ENCODE data around the gene SPAG17.

SPAG17 gene

GRCh38 chr1:118185084-118185832, at the start of gene SPAG17:
SPAG17 (minus strand) TSS chr1:118185228; CDS start chr1:118185157, 71 bp downstream.
- peak; percentile 41 for DNase-seq

GRCh38 chr1:118225471-118225870, 40.4 kb upstream of the SPAG17 start:
- DNase-seq = no peak

- DNase-seq = peak; percentile 81
Observed at GRCh38 chr1:118223426-118223825, 38.4 kb upstream of the SPAG17 start.

- no peak for DNase-seq
Observed at GRCh38 chr1:118219438-118219837, 34.4 kb upstream of the SPAG17 start.

- no peak for DNase-seq
Observed at GRCh38 chr1:118217141-118217838, 32.3 kb upstream of the SPAG17 start.

- DNase-seq = no peak
Observed at GRCh38 chr1:118214866-118215265, 29.8 kb upstream of the SPAG17 start.

GRCh38 chr1:118210723-118211110, 25.7 kb upstream of the SPAG17 start:
- DNase-seq = no peak

GRCh38 chr1:118210051-118210722, 25.2 kb upstream of the SPAG17 start:
- DNase-seq = peak; percentile 27

- no peak for DNase-seq
Observed at GRCh38 chr1:118209648-118210047, 24.6 kb upstream of the SPAG17 start.

- DNase-seq = no peak
Observed at GRCh38 chr1:118206966-118207365, 21.9 kb upstream of the SPAG17 start.

- no peak for DNase-seq
Observed at GRCh38 chr1:118204648-118205047, 19.6 kb upstream of the SPAG17 start.

GRCh38 chr1:118204105-118204504, 19.1 kb upstream of the SPAG17 start:
- no peak for DNase-seq

- DNase-seq = no peak
Observed at GRCh38 chr1:118202076-118202608, 17.1 kb upstream of the SPAG17 start.

- DNase-seq = no peak
Observed at GRCh38 chr1:118201524-118201923, 16.5 kb upstream of the SPAG17 start.

- DNase-seq = no peak
Observed at GRCh38 chr1:118200836-118201235, 15.8 kb upstream of the SPAG17 start.

GRCh38 chr1:118190561-118190960, 5.5 kb upstream of the SPAG17 start:
- no peak for DNase-seq

- DNase-seq = no peak
Observed at GRCh38 chr1:118189564-118189963, 4.5 kb upstream of the SPAG17 start.

- no peak for DNase-seq
Observed at GRCh38 chr1:118188411-118188810, 3.4 kb upstream of the SPAG17 start.

- DNase-seq = no peak
Observed at GRCh38 chr1:118186026-118186425, 998 bp upstream of the SPAG17 start.

GRCh38 chr1:118184739-118185083, 317 bp downstream of the SPAG17 start:
- DNase-seq = no peak

GRCh38 chr1:118183586-118183985, 1.4 kb downstream of the SPAG17 start:
- no peak for DNase-seq

- no peak for DNase-seq
Observed at GRCh38 chr1:118177998-118178397, 7.0 kb downstream of the SPAG17 start.

- DNase-seq = no peak
Observed at GRCh38 chr1:118169016-118169415, 16.0 kb downstream of the SPAG17 start.

- no peak for DNase-seq
Observed at GRCh38 chr1:118160806-118161205, 24.2 kb downstream of the SPAG17 start.

Measured in NCI-H82 (cell line).